ENCODE data around the gene KLRC4. TPM values are rescaled to one million over a fixed set of nuclear protein-coding genes. Genes with fewer than 3 reads are reported as not detected.

Gene KLRC4
- polyA plus RNA-seq (2012; ENCODE audit: insufficient read length, low read depth): not detected

- TF ChIP-seq REST (IDR thresholded peaks at IDR 0.05; ENCODE audit: insufficient read depth in 1 of 2, low read depth in 2 of 2, low read length in 2 of 2) (no peak), SIN3A (IDR thresholded peaks at IDR 0.05; ENCODE audit: borderline replicate concordance, insufficient read depth, low read length) (no peak), FOXP2 (optimal IDR thresholded peaks at IDR 0.05; ENCODE audit: borderline replicate concordance, extremely low read depth, extremely low read length, insufficient read depth) (no peak), POLR2AphosphoS5 (IDR thresholded peaks at IDR 0.05; ENCODE audit: low read depth, low read length) (no peak), TAF1 (IDR thresholded peaks at IDR 0.05; ENCODE audit: borderline replicate concordance, insufficient read depth, low read length) (no peak)
Measured at GRCh38 chr12:10409392-10409791, at the start of gene KLRC4. TSS of gene KLRC4 (minus strand) at chr12:10409757. CDS start at chr12:10409575, 182 bp downstream.

GRCh38 chr12:10457760-10458159, 48.2 kb upstream of the KLRC4 start:
- TF ChIP-seq TAF1 (IDR thresholded peaks at IDR 0.05; ENCODE audit: borderline replicate concordance, insufficient read depth, low read length): no peak
- no peak for TF ChIP-seq SIN3A (IDR thresholded peaks at IDR 0.05; ENCODE audit: borderline replicate concordance, insufficient read depth, low read length)
- TF ChIP-seq REST (IDR thresholded peaks at IDR 0.05; ENCODE audit: insufficient read depth in 1 of 2, low read depth in 2 of 2, low read length in 2 of 2): no peak
- no peak for TF ChIP-seq FOXP2 (optimal IDR thresholded peaks at IDR 0.05; ENCODE audit: borderline replicate concordance, extremely low read depth, extremely low read length, insufficient read depth)
- TF ChIP-seq POLR2AphosphoS5 (IDR thresholded peaks at IDR 0.05; ENCODE audit: low read depth, low read length): no peak

- TF ChIP-seq REST (IDR thresholded peaks at IDR 0.05; ENCODE audit: insufficient read depth in 1 of 2, low read depth in 2 of 2, low read length in 2 of 2) (no peak), SIN3A (IDR thresholded peaks at IDR 0.05; ENCODE audit: borderline replicate concordance, insufficient read depth, low read length) (no peak), TAF1 (IDR thresholded peaks at IDR 0.05; ENCODE audit: borderline replicate concordance, insufficient read depth, low read length) (no peak), POLR2AphosphoS5 (IDR thresholded peaks at IDR 0.05; ENCODE audit: low read depth, low read length) (no peak), FOXP2 (optimal IDR thresholded peaks at IDR 0.05; ENCODE audit: borderline replicate concordance, extremely low read depth, extremely low read length, insufficient read depth) (no peak)
Measured at GRCh38 chr12:10456856-10457255, 47.3 kb upstream of the KLRC4 start.

GRCh38 chr12:10455766-10456165, 46.2 kb upstream of the KLRC4 start:
- TF ChIP-seq TAF1 (IDR thresholded peaks at IDR 0.05; ENCODE audit: borderline replicate concordance, insufficient read depth, low read length): no peak
- TF ChIP-seq FOXP2 (optimal IDR thresholded peaks at IDR 0.05; ENCODE audit: borderline replicate concordance, extremely low read depth, extremely low read length, insufficient read depth): no peak
- no peak for TF ChIP-seq REST (IDR thresholded peaks at IDR 0.05; ENCODE audit: insufficient read depth in 1 of 2, low read depth in 2 of 2, low read length in 2 of 2)
- no peak for TF ChIP-seq POLR2AphosphoS5 (IDR thresholded peaks at IDR 0.05; ENCODE audit: low read depth, low read length)
- no peak for TF ChIP-seq SIN3A (IDR thresholded peaks at IDR 0.05; ENCODE audit: borderline replicate concordance, insufficient read depth, low read length)

GRCh38 chr12:10454531-10454930, 45.0 kb upstream of the KLRC4 start:
- no peak for TF ChIP-seq SIN3A (IDR thresholded peaks at IDR 0.05; ENCODE audit: borderline replicate concordance, insufficient read depth, low read length)
- no peak for TF ChIP-seq REST (IDR thresholded peaks at IDR 0.05; ENCODE audit: insufficient read depth in 1 of 2, low read depth in 2 of 2, low read length in 2 of 2)
- no peak for TF ChIP-seq FOXP2 (optimal IDR thresholded peaks at IDR 0.05; ENCODE audit: borderline replicate concordance, extremely low read depth, extremely low read length, insufficient read depth)
- no peak for TF ChIP-seq TAF1 (IDR thresholded peaks at IDR 0.05; ENCODE audit: borderline replicate concordance, insufficient read depth, low read length)
- TF ChIP-seq POLR2AphosphoS5 (IDR thresholded peaks at IDR 0.05; ENCODE audit: low read depth, low read length): no peak

Measured in PFSK-1 (cell line).